IMR-90 (cell line): ENCODE results near the gene ALAS1. TPM values are rescaled to one million over a fixed set of nuclear protein-coding genes. Genes with fewer than 3 reads are reported as not detected.

Source experiments
- ATAC-seq: fragments of 200-7000 bp; cut with Tn5 transposase; 2 replicates; pipeline ENCODE4 v1.9.1; 2020; ENCODE audit warnings: low read depth, mild to moderate bottlenecking, moderate library complexity
- BruUV-seq: library from RNA; stranded (reverse); fragments of 400-500 nt; replicated peaks from 2 replicates; lab custom pipeline; 2021; lab: Mats Ljungman, UMichigan
- CTCF ChIA-PET: fragments of 300-600 bp; formaldehyde crosslinking; extraction: SDS; loops from one replicate; lab custom pipeline; 2021; ENCODE audit warnings: antibody characterized with exemption; lab: Yijun Ruan, JAX
- POLR2A ChIA-PET: fragments of 300-600 bp; sonication (Branson Sonifier 250); formaldehyde crosslinking; loops from one replicate; lab custom pipeline; 2022; ENCODE audit warnings: antibody characterized with exemption; ENCODE audit not compliant: unreplicated experiment; lab: Charles Lee
- DNase-seq: peaks from one replicate; pipeline ENCODE4 v3.0.0; 2013
- H2AFZ ChIP-seq: replicated peaks from 2 replicates; pipeline ENCODE3; 2013; ENCODE audit warnings: low read length, mild to moderate bottlenecking; ENCODE audit not compliant: poor library complexity
- H2AK5ac ChIP-seq: 2 replicates; pipeline ENCODE4 v1.6.1; 2013; ENCODE audit warnings: low read depth, low read length, inconsistent platforms
- H2AK9ac ChIP-seq: replicated peaks from 2 replicates; pipeline ENCODE3; 2013; ENCODE audit warnings: mild to moderate bottlenecking, low read depth, low read length, moderate library complexity; ENCODE audit not compliant: poor library complexity
- H2BK120ac ChIP-seq: 2 replicates; pipeline ENCODE4 v1.6.1; 2013; ENCODE audit warnings: low read depth, low read length, inconsistent platforms
- H2BK15ac ChIP-seq: 3 replicates; pipeline ENCODE4 v1.6.1; 2013; ENCODE audit warnings: low read depth, low read length, inconsistent platforms
- H2BK20ac ChIP-seq: 2 replicates; pipeline ENCODE4 v1.6.1; 2013; ENCODE audit warnings: low read depth, mild to moderate bottlenecking, inconsistent platforms, low read length, moderate library complexity
- H2BK5ac ChIP-seq: 2 replicates; pipeline ENCODE4 v1.6.1; 2013; ENCODE audit warnings: mild to moderate bottlenecking, low read depth, low read length, inconsistent platforms; ENCODE audit not compliant: poor library complexity, severe bottlenecking
- H3K14ac ChIP-seq: replicated peaks from 2 replicates; pipeline ENCODE4 v1.6.1; 2013; ENCODE audit warnings: low read depth, low read length, inconsistent platforms
- H3K18ac ChIP-seq: 2 replicates; pipeline ENCODE4 v1.6.1; 2013; ENCODE audit warnings: low read depth, low read length, control low read depth
- H3K23ac ChIP-seq: 2 replicates; pipeline ENCODE4 v1.6.1; 2013; ENCODE audit warnings: low read depth, low read length, inconsistent platforms
- H3K27ac ChIP-seq: 2 replicates; pipeline ENCODE4 v1.5.1; 2013; ENCODE audit warnings: mild to moderate bottlenecking, control low read depth, low read length; ENCODE audit not compliant: insufficient read depth
- H3K27me3 ChIP-seq: 2 replicates; pipeline ENCODE4 v1.6.1; 2013; ENCODE audit warnings: low read length; ENCODE audit not compliant: control insufficient read depth, insufficient read depth
- H3K36me3 ChIP-seq: 2 replicates; pipeline ENCODE4 v1.6.1; 2013; ENCODE audit warnings: low read length, mixed read lengths; ENCODE audit not compliant: control insufficient read depth, insufficient read depth
- H3K4ac ChIP-seq: 2 replicates; pipeline ENCODE4 v1.6.1; 2013; ENCODE audit warnings: low read depth, low read length, inconsistent platforms
- H3K4me1 ChIP-seq: 2 replicates; pipeline ENCODE4 v1.6.1; 2013; ENCODE audit warnings: low read length, mixed read lengths; ENCODE audit not compliant: control insufficient read depth, insufficient read depth
- H3K4me2 ChIP-seq: 2 replicates; pipeline ENCODE4 v1.6.1; 2013; ENCODE audit warnings: low read depth, mild to moderate bottlenecking, control low read depth, low read length, moderate library complexity
- H3K4me3 ChIP-seq: 2 replicates; pipeline ENCODE4 v1.5.1; 2013; ENCODE audit warnings: low read depth, mild to moderate bottlenecking, control low read depth, low read length, moderate library complexity; ENCODE audit not compliant: insufficient read depth
- H3K56ac ChIP-seq: 2 replicates; pipeline ENCODE4 v1.6.1; 2013; ENCODE audit warnings: low read length, inconsistent platforms; ENCODE audit not compliant: insufficient read depth; ENCODE audit errors: extremely low read depth
- H3K79me1 ChIP-seq, 2 experiments: 2 replicates each; pipeline ENCODE4 v1.6.1; 2013; ENCODE audit warnings: low read length in 2 of 2, inconsistent platforms in 1 of 2, low read depth in 1 of 2
- H3K9ac ChIP-seq: 2 replicates; pipeline ENCODE4 v1.6.1; 2013; ENCODE audit warnings: low read depth, low read length, control low read depth
- H3K9me1 ChIP-seq: 2 replicates; pipeline ENCODE4 v1.6.1; 2013; ENCODE audit warnings: low read length, inconsistent platforms; ENCODE audit not compliant: insufficient read depth
- H3K9me3 ChIP-seq: 2 replicates; pipeline ENCODE4 v1.6.1; 2013; ENCODE audit warnings: low read length; ENCODE audit not compliant: control insufficient read depth, insufficient read depth
- H4K20me1 ChIP-seq: 2 replicates; pipeline ENCODE4 v1.6.1; 2013; ENCODE audit warnings: low read length, inconsistent platforms; ENCODE audit not compliant: insufficient read depth
- H4K5ac ChIP-seq: 2 replicates; pipeline ENCODE4 v1.6.1; 2013; ENCODE audit warnings: mild to moderate bottlenecking, low read depth, low read length, control low read depth
- H4K8ac ChIP-seq, 2 experiments: 2 replicates each; pipeline ENCODE4 v1.6.1; 2013; ENCODE audit warnings: low read depth in 2 of 2, low read length in 2 of 2, control low read depth in 1 of 2, inconsistent platforms in 1 of 2
- H4K91ac ChIP-seq: 2 replicates; pipeline ENCODE4 v1.6.1; 2013; ENCODE audit warnings: low read depth, low read length, inconsistent platforms; ENCODE audit not compliant: insufficient read depth
- BHLHE40 ChIP-seq: fragments of 150-350 bp; IDR thresholded peaks from 2 replicates; pipeline ENCODE4 v1.6.1; 2016; ENCODE audit warnings: mild to moderate bottlenecking, low read depth, low read length
- CEBPB ChIP-seq: IDR thresholded peaks from 2 replicates; pipeline ENCODE4 v1.6.1; 2012; ENCODE audit warnings: low read depth, low read length, improper control_type of control experiment
- MAZ ChIP-seq: IDR thresholded peaks from 2 replicates; pipeline ENCODE4 v1.6.1; 2012; ENCODE audit warnings: low read depth, mild to moderate bottlenecking, low read length, improper control_type of control experiment, moderate library complexity, borderline replicate concordance
- POLR2A ChIP-seq: IDR thresholded peaks from 2 replicates; pipeline ENCODE4 v1.6.1; 2012; ENCODE audit warnings: mild to moderate bottlenecking, low read depth, low read length
- RFX5 ChIP-seq: IDR thresholded peaks from 2 replicates; pipeline ENCODE4 v1.8.0; 2012; ENCODE audit warnings: low read depth, mild to moderate bottlenecking, low read length, moderate library complexity
- SMC3 ChIP-seq: fragments of 150-350 bp; IDR thresholded peaks from 2 replicates; pipeline ENCODE4 v1.6.1; 2016; ENCODE audit warnings: low read depth, mild to moderate bottlenecking, antibody characterized with exemption, low read length, moderate library complexity
- WGBS, 2 experiments: methylation state at CpG; one replicate each; pipeline versions ENCODE4 v1.1.5 to v1.1.7; 2013; ENCODE audit warnings: missing lambda C conversion rate in 2 of 2; ENCODE audit not compliant: insufficient read length in 1 of 2; ENCODE audit errors: extremely low coverage in 2 of 2; 5-methylcytosine and 5-hydroxymethylcytosine counted together
- dilution Hi-C: fragments of 300-500 bp; cut with HindIII; formaldehyde crosslinking; loops from one replicate; pipeline ENCODE4 v1.14.3; 2018; ENCODE audit warnings: low sequenced_read_pairs; ENCODE audit not compliant: unreplicated experiment
- in situ Hi-C: fragments of 300-500 bp; cut with MboI; formaldehyde crosslinking; loops from 3 replicates; pipeline ENCODE4 v1.14.3; 2019; ENCODE audit warnings: low sequenced_read_pairs, inconsistent platforms, mixed read lengths
- intact Hi-C: fragments of 100-400 bp; cut with micrococcal nuclease; formaldehyde crosslinking; loops from 2 replicates; pipeline ENCODE4 v1.10.0; 2022
- polyA plus RNA-seq, 3 experiments: library from polyadenylated mRNA; depleted of rRNA; stranded (reverse); fragments of >200 nt; gene quantifications; 2 replicates each; pipeline ENCODE4 v1.2.3, GENCODE V29; 2012; ENCODE audit warnings: low replicate concordance in 1 of 3
- total RNA-seq: library from RNA; depleted of rRNA; stranded (reverse); fragments of >200 nt; gene quantifications from 2 replicates; pipeline ENCODE4 v1.2.3, GENCODE V29; 2012
- TF ChIP-seq, protein P1 (sequence below): conservative IDR thresholded peaks from 2 replicates; pipeline ENCODE4 v1.5.1; 2012; ENCODE audit warnings: mild to moderate bottlenecking, low read depth, low read length, improper control_type of control experiment

The ALAS1 gene
- total and polyA plus RNA-seq, 2 of the 4 experiments (the other 2 are of a cell fraction): 32.8 to 47.2 TPM

DNA sequence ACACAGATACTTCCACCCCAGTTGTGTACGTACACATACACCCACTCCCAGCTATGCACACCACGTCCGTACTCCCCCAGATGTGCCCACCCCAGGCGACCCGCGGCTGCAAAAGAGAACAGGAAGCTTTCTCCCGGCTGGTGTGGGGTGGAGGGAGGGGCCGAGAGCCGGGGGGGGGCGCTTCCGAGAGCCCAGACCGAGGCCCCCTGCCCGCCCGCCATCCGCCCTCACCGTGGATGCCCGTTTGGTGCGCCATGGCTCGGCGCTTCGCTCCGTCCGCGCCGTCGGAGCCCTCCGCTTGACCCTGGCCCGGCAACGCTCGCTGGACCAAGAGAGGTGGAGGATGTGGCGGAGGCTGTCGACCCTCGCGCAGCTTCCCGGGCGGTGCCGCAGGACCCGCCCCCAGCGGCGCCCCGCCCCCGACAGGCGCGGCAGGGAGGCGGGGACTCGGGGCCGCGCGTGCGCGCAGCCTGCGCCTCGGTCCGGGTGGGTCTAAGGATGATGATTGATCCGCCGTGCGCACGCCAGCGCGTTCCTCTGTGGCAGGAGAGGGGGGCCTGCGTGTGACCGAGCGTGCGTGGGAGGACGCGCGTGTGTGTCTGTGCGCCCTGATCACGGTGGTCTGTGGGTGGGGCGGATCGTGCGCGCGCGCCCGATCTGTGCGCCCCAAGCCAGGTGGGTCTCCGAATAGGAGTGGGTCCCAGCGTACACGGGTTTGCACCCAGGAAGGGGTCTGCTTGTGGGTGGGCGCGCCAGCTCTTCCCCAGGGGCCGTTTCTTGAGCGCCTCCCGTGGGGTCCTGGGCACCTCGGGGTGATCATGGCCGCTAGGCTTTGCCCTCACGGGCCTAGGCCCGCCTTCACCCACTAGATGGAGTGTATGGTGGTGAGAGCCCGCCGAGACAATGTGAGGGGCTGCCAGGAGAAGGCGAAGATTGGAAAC lies 41.1 kb downstream of the ALAS1 start, which contains the start of gene TWF2:
TSS of gene TWF2 (minus strand) at position 398 of the 941 bp plus-strand sequence. CDS start at position 256, 142 bp downstream.
- TF ChIP-seq SMC3: no peak
- TF ChIP-seq, protein P1, sequence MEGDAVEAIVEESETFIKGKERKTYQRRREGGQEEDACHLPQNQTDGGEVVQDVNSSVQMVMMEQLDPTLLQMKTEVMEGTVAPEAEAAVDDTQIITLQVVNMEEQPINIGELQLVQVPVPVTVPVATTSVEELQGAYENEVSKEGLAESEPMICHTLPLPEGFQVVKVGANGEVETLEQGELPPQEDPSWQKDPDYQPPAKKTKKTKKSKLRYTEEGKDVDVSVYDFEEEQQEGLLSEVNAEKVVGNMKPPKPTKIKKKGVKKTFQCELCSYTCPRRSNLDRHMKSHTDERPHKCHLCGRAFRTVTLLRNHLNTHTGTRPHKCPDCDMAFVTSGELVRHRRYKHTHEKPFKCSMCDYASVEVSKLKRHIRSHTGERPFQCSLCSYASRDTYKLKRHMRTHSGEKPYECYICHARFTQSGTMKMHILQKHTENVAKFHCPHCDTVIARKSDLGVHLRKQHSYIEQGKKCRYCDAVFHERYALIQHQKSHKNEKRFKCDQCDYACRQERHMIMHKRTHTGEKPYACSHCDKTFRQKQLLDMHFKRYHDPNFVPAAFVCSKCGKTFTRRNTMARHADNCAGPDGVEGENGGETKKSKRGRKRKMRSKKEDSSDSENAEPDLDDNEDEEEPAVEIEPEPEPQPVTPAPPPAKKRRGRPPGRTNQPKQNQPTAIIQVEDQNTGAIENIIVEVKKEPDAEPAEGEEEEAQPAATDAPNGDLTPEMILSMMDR: 0 out of 2 replicates have a peak, but pooled peaks have one; percentile 25
- TF ChIP-seq BHLHE40: peak; percentile 55
- peak; percentile 64; the same call in 1 of the 2 replicates for TF ChIP-seq MAZ
- no peak for TF ChIP-seq RFX5
- TF ChIP-seq CEBPB: no peak
- peak; percentile 71 for TF ChIP-seq POLR2A
- Histone ChIP-seq H3K23ac (peak within 1 kb of the TSS; percentile 96), H3K56ac (peak within 1 kb of the TSS; percentile 75), H3K9me3 (0 out of 2 replicates have a peak, but pooled peaks cover 1% of the 10 kb centered on the region), H4K5ac (peak within 1 kb of the TSS; percentile 77), H3K4ac (peak within 1 kb of the TSS; percentile 97), H3K14ac (peak within 1 kb of the TSS; percentile 98), H2AFZ (peak within 1 kb of the TSS; percentile 97), H3K27me3 (no peaks in the 10 kb centered on the region), H4K8ac (peak within 1 kb of the TSS; percentile 95 to 96), H3K36me3 (peaks cover 14% of the 10 kb centered on the region; the same call in 1 of the 2 replicates), H3K9me1 (peaks cover 30% of the 10 kb centered on the region), H2AK9ac (peak within 1 kb of the TSS; percentile 100), H3K79me1 (peaks cover 14 to 76% of the 10 kb centered on the region in 2 experiments), H4K20me1 (peaks cover 30% of the 10 kb centered on the region), H3K4me3 (peak within 1 kb of the TSS; percentile 83), H2BK5ac (peak within 1 kb of the TSS; percentile 92), H3K9ac (peak within 1 kb of the TSS; percentile 92), H2BK120ac (peak within 1 kb of the TSS; percentile 79), H4K91ac (peak within 1 kb of the TSS; percentile 91), H3K4me1 (peaks cover 26% of the 10 kb centered on the region), H2BK15ac (peak within 1 kb of the TSS; percentile 26; the same call in 1 of the 3 replicates), H2BK20ac (0 out of 2 replicates have a peak within 1 kb of the TSS, but pooled peaks have one; percentile 40), H2AK5ac (peak within 1 kb of the TSS; percentile 100), H3K4me2 (peak within 1 kb of the TSS; percentile 95), H3K18ac (peak within 1 kb of the TSS; percentile 75), H3K27ac (peak within 1 kb of the TSS; percentile 91)
- DNase-seq (peak; percentile 78), ATAC-seq (peak; percentile 84)
- BruUV-seq: no TSS peak
- CTCF ChIA-PET: interaction anchor here (1.0 to 1.2 kb wide), 2 partner anchors 45 to 100 kb away, joined by 3 read pairs; no protein-coding TSS in a partner anchor
- POLR2A ChIA-PET: interaction anchor here (0.6 kb wide), 1 partner anchor 38 kb away, joined by 9 read pairs; no protein-coding TSS in a partner anchor
- intact Hi-C loops (loop anchor here (5.0 kb wide), 1 partner anchor 38 kb away; the partner anchor contains the start of gene WDR82), dilution Hi-C loops (no loop called here), in situ Hi-C loops (no loop called here)
- WGBS, 2 experiments: 0% methylated on average over 11 of the region's 92 CpGs; no CpG with 5 or more reads in 1 of the 2 experiments
